Lung (tissue), 12 donors: Measurements from ENCODE around the gene CST11. TPM values are rescaled to one million over a fixed set of nuclear protein-coding genes. Genes with fewer than 3 reads are reported as not detected.

Experiments used
- ATAC-seq: fragments of 200-7000 bp; cut with Tn5 transposase; one replicate; pipeline ENCODE4 v1.9.1; 2020; ENCODE audit warnings: moderate number of reproducible peaks; ENCODE audit not compliant: insufficient read depth, low FRiP score
- DNase-seq, 3 donors: peaks; one replicate each; pipeline ENCODE4 v3.0.0-alpha.2; 2013 to 2017
- H3K27ac ChIP-seq, 2 donors: one replicate each; pipeline ENCODE4 v1.5.1; 2013; ENCODE audit warnings: mild to moderate bottlenecking in 2 of 2, moderate library complexity in 2 of 2, control low read depth in 1 of 2, inconsistent platforms in 1 of 2, low read depth in 1 of 2, low read length in 1 of 2
- H3K27me3 ChIP-seq, 3 donors: one replicate each; pipeline ENCODE4 v1.5.1; 2013; ENCODE audit warnings: low read length in 2 of 3; ENCODE audit not compliant: control insufficient read depth in 3 of 3, insufficient read depth in 3 of 3
- H3K36me3 ChIP-seq, 4 donors: one replicate each; pipeline ENCODE4 v1.5.1; 2013; ENCODE audit warnings: low read length in 4 of 4, mild to moderate bottlenecking in 1 of 4, moderate library complexity in 1 of 4; ENCODE audit not compliant: control insufficient read depth in 4 of 4, insufficient read depth in 4 of 4
- H3K4me1 ChIP-seq, 5 donors: one replicate each; pipeline ENCODE4 v1.5.1; 2013; ENCODE audit warnings: low read length in 5 of 5, mild to moderate bottlenecking in 2 of 5, moderate library complexity in 1 of 5; ENCODE audit not compliant: control insufficient read depth in 5 of 5, insufficient read depth in 5 of 5
- H3K4me3 ChIP-seq: one replicate; pipeline ENCODE4 v1.5.1; 2013; ENCODE audit warnings: mild to moderate bottlenecking, control low read depth, moderate library complexity
- H3K9ac ChIP-seq, 2 donors: one replicate each; pipeline ENCODE4 v1.5.1; 2013; ENCODE audit warnings: low read length in 2 of 2, control low read depth in 1 of 2; ENCODE audit not compliant: insufficient read depth in 1 of 2
- H3K9me3 ChIP-seq, 4 donors: one replicate each; pipeline ENCODE4 v1.5.1; 2013; ENCODE audit warnings: low read length in 3 of 4, mild to moderate bottlenecking in 1 of 4, moderate library complexity in 1 of 4; ENCODE audit not compliant: control insufficient read depth in 4 of 4, insufficient read depth in 3 of 4
- CTCF ChIP-seq: IDR thresholded peaks from 2 replicates; pipeline ENCODE4 v1.5.1; 2012; ENCODE audit warnings: mild to moderate bottlenecking; ENCODE audit errors: control extremely low read depth, extremely low read depth
- WGBS, 2 donors: extraction: QIAGEN DNeasy Blood & Tissue Kit; methylation state at CpG; one replicate each; pipeline ENCODE4 v1.1.7; 2013; 5-methylcytosine and 5-hydroxymethylcytosine counted together
- polyA plus RNA-seq, 2 donors: library from polyadenylated mRNA; stranded (reverse); fragments of 200-250 nt; gene quantifications; one replicate each; pipeline ENCODE4 v1.2.1, GENCODE V29; 2013
- total RNA-seq, 2 donors: library from RNA; depleted of rRNA in 1 of 2; stranded (reverse); fragments of >200 nt in 1 of 2; gene quantifications; one replicate each; pipeline ENCODE4 v1.2.1, GENCODE V29; 2014 to 2021
- donor health status: control.
- donor health status: control.
- donor health status: Bipolar disorder and iron deficiency.
- donor health status: healthy.
- donor health status: DM: yes; HTN: yes; CAD: no.

Gene CST11
- total and polyA plus RNA-seq, 4 donors, result not detected

GRCh38 chr20:23438661-23439060 lies 14.0 kb downstream of the CST11 start:
- TF ChIP-seq CTCF, result no peak
- DNase-seq (no peak), ATAC-seq (no peak)
- Histone ChIP-seq H3K27me3 (no peaks in the 10 kb centered on the region), H3K4me3 (no peak overlapping the region), H3K36me3 (no peaks in the 10 kb centered on the region), H3K4me1 (peaks cover 0 to 12% (median 2%) of the 10 kb centered on the region in 5 donors), H3K9me3 (peaks cover 0 to 2% (median 0%) of the 10 kb centered on the region in 4 donors), H3K9ac (no peak overlapping the region), H3K27ac (no peak overlapping the region)
- WGBS, 2 donors, result 63 to 84% methylated on average over 5 of the region's 5 CpGs

DNA sequence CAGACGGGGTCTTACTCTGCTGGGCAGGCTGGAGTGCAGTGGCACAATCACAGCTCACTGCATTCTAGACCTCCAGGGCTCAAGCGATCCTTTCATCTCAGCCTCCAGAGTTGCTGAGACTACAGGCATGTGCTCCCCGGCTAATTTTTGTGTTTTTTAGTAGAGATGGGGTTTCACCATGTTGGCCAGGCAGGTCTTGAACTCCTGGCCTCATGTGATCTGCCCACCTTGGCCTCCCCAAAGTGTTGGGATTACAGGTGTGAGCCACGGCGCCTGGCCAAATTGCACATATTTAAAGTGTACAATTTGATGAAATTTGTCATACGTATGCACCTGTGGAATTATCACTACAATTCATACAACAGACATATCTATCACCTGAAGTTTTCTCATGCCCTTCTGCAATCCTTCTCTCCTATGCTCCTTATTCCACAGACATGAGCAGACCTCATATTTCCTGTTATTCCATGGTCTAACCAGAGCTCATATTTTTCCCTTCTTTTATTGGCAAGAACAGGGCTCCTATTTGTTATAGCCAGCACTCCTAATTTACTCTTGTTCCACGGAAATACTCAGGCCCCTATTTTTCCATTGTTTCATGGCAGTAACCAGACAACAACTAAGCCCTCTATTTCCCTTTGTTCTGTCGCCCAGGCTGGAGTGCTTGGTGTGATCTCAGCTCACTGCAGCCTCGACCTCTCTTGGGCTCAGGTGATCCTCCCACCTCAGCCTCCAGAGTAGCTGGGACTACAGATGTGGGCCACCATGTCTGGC lies 15.4 kb downstream of the CST11 start:
- peaks cover 0 to 12% (median 2%) of the 10 kb centered on the region in 5 donors for H3K4me1 ChIP-seq

GRCh38 chr20:23436681-23437080 lies 16.0 kb downstream of the CST11 start:
- H3K27me3 ChIP-seq, result no peaks in the 10 kb centered on the region
- H3K4me3 ChIP-seq, result no peak overlapping the region
- TF ChIP-seq CTCF, result no peak
- H3K9ac ChIP-seq, result peak overlapping the region in 1 of 2 donors; percentile 7
- 32 to 42% methylated on average over 3 of the region's 3 CpGs for WGBS, 2 donors
- ATAC-seq (no peak), DNase-seq (peak in 2 of 3 donors; percentile 60 to 61)
- no peaks in the 10 kb centered on the region for H3K36me3 ChIP-seq
- H3K27ac ChIP-seq, result no peak overlapping the region
- H3K4me1 ChIP-seq, result peaks cover 0 to 12% (median 2%) of the 10 kb centered on the region in 5 donors
- H3K9me3 ChIP-seq, result peaks cover 0 to 2% (median 0%) of the 10 kb centered on the region in 4 donors

More for the DNA sequence above, 15.4 kb downstream of the CST11 start:
- DNase-seq (no peak), ATAC-seq (no peak)
- Histone ChIP-seq H3K27ac (no peak overlapping the region), H3K27me3 (no peaks in the 10 kb centered on the region), H3K9me3 (peaks cover 0 to 2% (median 0%) of the 10 kb centered on the region in 4 donors), H3K36me3 (no peaks in the 10 kb centered on the region), H3K9ac (no peak overlapping the region), H3K4me3 (no peak overlapping the region)
- TF ChIP-seq CTCF, result no peak
- 88 to 93% methylated on average over 9 of the region's 9 CpGs for WGBS, 2 donors
